ENCODE results near the gene NEU2. TPM values are rescaled to one million over a fixed set of nuclear protein-coding genes. Genes with fewer than 3 reads are reported as not detected.

NEU2 gene
- total RNA-seq, 1 experiment from 2014 or later, result not detected

GRCh38 chr2:233059797-233060500 lies 27.5 kb downstream of the NEU2 start, which contains the start of gene INPP5D:
Gene INPP5D, plus strand, starts transcription at chr2:233060342. Its CDS starts 137 bp downstream, at chr2:233060479.
- BruUV-seq (replicated peaks), result no TSS peak
- ChIA-PET RAD21 (ENCODE audit: low non-redundant PET in 1 of 2, low total read pairs in 2 of 2, uncharacterized antibody in 2 of 2, unreplicated experiment in 2 of 2) (no interaction called here), CTCF (interaction anchor here (1.4 kb wide), 1 partner anchor 190 kb away, joined by 4 read pairs; no protein-coding TSS in a partner anchor), POLR2A (no interaction called here)
- H4K20me1 ChIP-seq (ENCODE audit: insufficient read depth), result no peaks in the 10 kb centered on the region
- no peak within 1 kb of the TSS for H2AFZ ChIP-seq (ENCODE audit: low read depth, low read length, poor library complexity, severe bottlenecking)
- no peaks in the 10 kb centered on the region for H3K4me1 ChIP-seq (ENCODE audit: control insufficient read depth in 1 of 2, insufficient read depth in 2 of 2, low read length in 2 of 2)
- no peak within 1 kb of the TSS for H3K27ac ChIP-seq (ENCODE audit: low read depth, low read length)
- no peaks in the 10 kb centered on the region; the same call in 1 of the 2 replicates for H3K27me3 ChIP-seq (ENCODE audit: insufficient read depth, low read length)
- peak; percentile 15; the same call in 1 of the 2 replicates for ATAC-seq
- no peak within 1 kb of the TSS for H3K9ac ChIP-seq (ENCODE audit: low read length)
- H3K79me2 ChIP-seq (ENCODE audit: insufficient read depth, low read length), result no peaks in the 10 kb centered on the region
- H3K9me2 ChIP-seq (ENCODE audit: insufficient read depth), result no peaks in the 10 kb centered on the region
- H3K36me3 ChIP-seq (ENCODE audit: control insufficient read depth in 1 of 2, insufficient read depth in 2 of 2, low read length in 2 of 2), result no peaks in the 10 kb centered on the region
- no peaks in the 10 kb centered on the region for H3K9me3 ChIP-seq (ENCODE audit: control insufficient read depth in 1 of 2, insufficient read depth in 1 of 2, low read depth in 1 of 2, low read length in 2 of 2)
- H3K4me2 ChIP-seq (ENCODE audit: low read length), result no peak within 1 kb of the TSS
- intact Hi-C loops (cut with micrococcal nuclease), result no loop called here
- TF ChIP-seq RAD21 (IDR thresholded peaks at IDR 0.05; ENCODE audit: low read depth), result no peak
- TF ChIP-seq EGR1 (IDR thresholded peaks at IDR 0.05; ENCODE audit: low read depth), result no peak
- no peak for TF ChIP-seq CBX3 (IDR thresholded peaks at IDR 0.05; ENCODE audit: low read depth)
- DNase-seq (ENCODE audit: low read depth, low spot score), result no peak
- no peak within 1 kb of the TSS for H3K4me3 ChIP-seq (replicated peaks in 1 of 2; ENCODE audit: low read depth in 1 of 2, low read length in 2 of 2)

DNA sequence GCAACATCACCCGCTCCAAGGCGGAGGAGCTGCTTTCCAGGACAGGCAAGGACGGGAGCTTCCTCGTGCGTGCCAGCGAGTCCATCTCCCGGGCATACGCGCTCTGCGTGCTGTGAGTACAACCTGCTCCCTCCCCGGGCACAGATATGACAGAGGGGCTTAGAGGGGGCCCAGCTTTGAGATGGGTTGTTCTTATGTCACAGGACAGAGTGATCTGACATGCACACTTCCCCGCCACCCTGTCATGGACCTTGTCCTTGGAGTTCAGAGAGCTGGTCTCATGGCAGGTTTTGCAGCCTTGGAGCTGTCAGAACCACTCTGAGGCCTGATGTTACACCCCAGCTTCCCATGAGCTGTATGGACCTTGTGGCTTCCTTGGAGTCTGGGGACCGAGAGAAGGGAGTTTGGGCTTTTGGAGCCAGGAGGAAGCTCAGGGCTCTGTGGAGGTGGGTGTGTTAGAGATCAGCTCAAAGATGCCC lies 28.1 kb downstream of the NEU2 start:
- no peak overlapping the region for H2AFZ ChIP-seq (ENCODE audit: low read depth, low read length, poor library complexity, severe bottlenecking)
- BruUV-seq (replicated peaks), result no TSS peak
- no peak overlapping the region for H3K4me3 ChIP-seq (replicated peaks in 1 of 2; ENCODE audit: low read depth in 1 of 2, low read length in 2 of 2)
- TF ChIP-seq CBX3 (IDR thresholded peaks at IDR 0.05; ENCODE audit: low read depth) (no peak), SIN3A (IDR thresholded peaks at IDR 0.05; ENCODE audit: low read depth) (no peak), ELF1 (IDR thresholded peaks at IDR 0.05; ENCODE audit: borderline replicate concordance, low read depth) (no peak), TCF7L2 (IDR thresholded peaks at IDR 0.05; ENCODE audit: borderline replicate concordance, extremely low read depth, insufficient read depth, insufficient read length) (no peak), SP1 (IDR thresholded peaks at IDR 0.05; ENCODE audit: low read depth) (no peak), RAD21 (IDR thresholded peaks at IDR 0.05; ENCODE audit: low read depth) (no peak), JUND (IDR thresholded peaks at IDR 0.05) (no peak), MAX (IDR thresholded peaks at IDR 0.05) (no peak)
- no peaks in the 10 kb centered on the region for H3K27me3 ChIP-seq (ENCODE audit: insufficient read depth, low read length)
- H3K27ac ChIP-seq (ENCODE audit: low read depth, low read length), result no peak overlapping the region
- H3K79me2 ChIP-seq (ENCODE audit: insufficient read depth, low read length), result no peaks in the 10 kb centered on the region
- no peaks in the 10 kb centered on the region for H3K9me3 ChIP-seq (ENCODE audit: control insufficient read depth in 1 of 2, insufficient read depth in 1 of 2, low read depth in 1 of 2, low read length in 2 of 2)
- H3K9ac ChIP-seq (ENCODE audit: low read length), result no peak overlapping the region
- intact Hi-C loops (cut with micrococcal nuclease), result no loop called here
- RAD21 ChIA-PET (ENCODE audit: low non-redundant PET in 1 of 2, low total read pairs in 2 of 2, uncharacterized antibody in 2 of 2, unreplicated experiment in 2 of 2), result no interaction called here
- DNase-seq (ENCODE audit: low read depth, low spot score), result no peak
- no peaks in the 10 kb centered on the region for H3K4me1 ChIP-seq (ENCODE audit: control insufficient read depth in 1 of 2, insufficient read depth in 2 of 2, low read length in 2 of 2)
- POLR2A ChIA-PET, result no interaction called here
- no peaks in the 10 kb centered on the region for H3K36me3 ChIP-seq (ENCODE audit: control insufficient read depth in 1 of 2, insufficient read depth in 2 of 2, low read length in 2 of 2)
- no peaks in the 10 kb centered on the region for H3K9me2 ChIP-seq (ENCODE audit: insufficient read depth)
- ATAC-seq, result no peak
- H3K4me2 ChIP-seq (ENCODE audit: low read length), result no peak overlapping the region
- no peaks in the 10 kb centered on the region for H4K20me1 ChIP-seq (ENCODE audit: insufficient read depth)
- CTCF ChIA-PET, result interaction anchor here (0.7 to 1.4 kb wide), 2 partner anchors 17 to 190 kb away, joined by 3 to 4 read pairs; no protein-coding TSS in a partner anchor

Data from HCT116 (cell line).